Muscle of back (tissue), 13 donors: ENCODE measurements around the gene PALLD. TPM values are rescaled to one million over a fixed set of nuclear protein-coding genes. Genes with fewer than 3 reads are reported as not detected.
"Not testable (repeated sequence)": the region's sequence is repeated elsewhere in the genome, so short reads cannot be mapped to it uniquely, and the experiment has no call there.

ENCODE experiments used
- DNase-seq, 3 donors: peaks; one replicate each; pipeline versions ENCODE4 v3.0.0 to v3.0.0-alpha.2; 2013
- long read RNA-seq, 9 donors: transcript quantifications; one replicate each; lab custom pipeline, GENCODE V29; 2026
- polyA plus RNA-seq, 10 donors: library from polyadenylated mRNA; unstranded; fragments of 120-200 nt; gene quantifications; one replicate each; pipeline ENCODE4 v1.2.1, GENCODE V29; 2013; ENCODE audit not compliant: insufficient read length in 10 of 10

The PALLD gene
- polyA plus RNA-seq = 100 to 1,000 TPM; 130 to 201 (median 147) TPM
- long read RNA-seq, donor 1, full-length matches to known transcripts = 11 of 39 reads
- long read RNA-seq, donor 1, partial matches to known transcripts = 28 of 39 reads
- long read RNA-seq, donor 1, other reads (novel, unspliced or antisense) = 0 of 39 reads
- long read RNA-seq, donor 2, full-length matches to known transcripts = 6 of 34 reads
- long read RNA-seq, donor 2, partial matches to known transcripts = 28 of 34 reads
- long read RNA-seq, donor 2, other reads (novel, unspliced or antisense) = 0 of 34 reads
- long read RNA-seq, donor 3 = 0 reads
- long read RNA-seq, donor 4, full-length matches to known transcripts = 4 of 36 reads
- long read RNA-seq, donor 4, partial matches to known transcripts = 32 of 36 reads
- long read RNA-seq, donor 4, other reads (novel, unspliced or antisense) = 0 of 36 reads
- long read RNA-seq, donor 5, full-length matches to known transcripts = 5 of 50 reads
- long read RNA-seq, donor 5, partial matches to known transcripts = 45 of 50 reads
- long read RNA-seq, donor 5, other reads (novel, unspliced or antisense) = 0 of 50 reads
- long read RNA-seq, donor 6, full-length matches to known transcripts = 6 of 35 reads
- long read RNA-seq, donor 6, partial matches to known transcripts = 29 of 35 reads
- long read RNA-seq, donor 6, other reads (novel, unspliced or antisense) = 0 of 35 reads
- long read RNA-seq, donor 7, full-length matches to known transcripts = 8 of 24 reads
- long read RNA-seq, donor 7, partial matches to known transcripts = 16 of 24 reads
- long read RNA-seq, donor 7, other reads (novel, unspliced or antisense) = 0 of 24 reads
- long read RNA-seq, donor 8, full-length matches to known transcripts = 8 of 32 reads
- long read RNA-seq, donor 8, partial matches to known transcripts = 24 of 32 reads
- long read RNA-seq, donor 8, other reads (novel, unspliced or antisense) = 0 of 32 reads
- long read RNA-seq, donor 9, partial matches to known transcripts = 0 of 1 reads
- long read RNA-seq, donor 9, other reads (novel, unspliced or antisense) = 0 of 1 reads

- peak; percentile 40 to 65 (median 58) for DNase-seq
Observed at GRCh38 chr4:168496834-168497233, at the start of gene PALLD. PALLD (plus strand) TSS chr4:168497052.

GRCh38 chr4:168449063-168449462, 47.8 kb upstream of the PALLD start:
- not testable (repeated sequence) for DNase-seq

GRCh38 chr4:168449719-168450452, 47.0 kb upstream of the PALLD start:
- DNase-seq = peak in 1 of 3 donors; percentile 11

GRCh38 chr4:168451331-168451730, 45.5 kb upstream of the PALLD start:
- no peak for DNase-seq

- DNase-seq = peak in 1 of 3 donors; percentile 41
Observed at GRCh38 chr4:168451744-168452390, 45.0 kb upstream of the PALLD start.

- no peak for DNase-seq
Observed at GRCh38 chr4:168453146-168453545, 43.7 kb upstream of the PALLD start.

GRCh38 chr4:168458256-168458655, 38.6 kb upstream of the PALLD start:
- not testable (repeated sequence) for DNase-seq

- DNase-seq = no peak
Observed at GRCh38 chr4:168461821-168462220, 35.0 kb upstream of the PALLD start.

- DNase-seq = no peak
Observed at GRCh38 chr4:168472920-168473319, 23.9 kb upstream of the PALLD start.

GRCh38 chr4:168474660-168475320, 22.1 kb upstream of the PALLD start:
- no peak for DNase-seq

- no peak for DNase-seq
Observed at GRCh38 chr4:168475745-168476144, 21.1 kb upstream of the PALLD start.

GRCh38 chr4:168478868-168479267, 18.0 kb upstream of the PALLD start:
- no peak for DNase-seq

- peak; percentile 60 to 83 (median 73) for DNase-seq
Observed at GRCh38 chr4:168480931-168481611, 15.8 kb upstream of the PALLD start.

- DNase-seq = no peak
Observed at GRCh38 chr4:168483811-168484210, 13.0 kb upstream of the PALLD start.

GRCh38 chr4:168484626-168485025, 12.2 kb upstream of the PALLD start:
- DNase-seq = peak in 2 of 3 donors; percentile 59 to 84

GRCh38 chr4:168485156-168485910, 11.5 kb upstream of the PALLD start:
- no peak for DNase-seq

- DNase-seq = peak in 1 of 3 donors; percentile 56
Observed at GRCh38 chr4:168486912-168487281, 10.0 kb upstream of the PALLD start.

GRCh38 chr4:168487282-168488035, 9.4 kb upstream of the PALLD start:
- DNase-seq = no peak
